Measurements from ENCODE around the gene ZNF774.

GRCh38 chr15:90351479-90352106, 491 bp upstream of the ZNF774 start:
- no peak for TF ChIP-seq CTCF (IDR thresholded peaks at IDR 0.05 in 4 of 5, conservative IDR thresholded peaks at IDR 0.05 in 1 of 5)
- no peak for TF ChIP-seq POLR2A (IDR thresholded peaks at IDR 0.05)

All from gastrocnemius medialis (tissue), 4 donors.